Pancreas (tissue), 10 donors: ENCODE measurements around the gene BNIPL. TPM values are rescaled to one million over a fixed set of nuclear protein-coding genes. Genes with fewer than 3 reads are reported as not detected.

Experiments used
- ATAC-seq, 4 donors: fragments of 200-7000 bp; cut with Tn5 transposase; one replicate each; pipeline versions ENCODE4 v1.8.0 to v1.9.1; 2020; ENCODE audit warnings: mild to moderate bottlenecking in 4 of 4, moderate library complexity in 4 of 4
- DNase-seq, 6 donors: peaks; one replicate each; pipeline ENCODE4 v3.0.0-alpha.2; 2020
- FAIRE-seq: peaks from 2 replicates; lab custom pipeline; 2012; peaks lifted over from hg19 to GRCh38; lab: Jason Lieb, UNC
- H3K27ac ChIP-seq, 4 donors: fragments of 200-600 bp; sonication (generic); 1 replicate in 3 of 4; 2 replicates in 1 of 4; pipeline versions ENCODE4 v1.5.0 to v1.8.0; 2020
- H3K27me3 ChIP-seq, 4 donors: fragments of 200-600 bp; one replicate each; pipeline ENCODE4 v1.8.0; 2021
- H3K36me3 ChIP-seq, 3 donors: fragments of 200-600 bp; sonication (generic) in 1 of 3; one replicate each; pipeline versions ENCODE4 v1.5.0 to v1.8.0; 2020 to 2021
- H3K4me1 ChIP-seq, 3 donors: fragments of 200-600 bp; one replicate each; pipeline ENCODE4 v1.8.0; 2021
- H3K4me3 ChIP-seq, 4 donors: fragments of 200-600 bp; sonication (generic) in 2 of 4; one replicate each; pipeline versions ENCODE4 v1.5.0 to v1.8.0; 2020 to 2021
- H3K9me3 ChIP-seq, 4 donors: fragments of 200-600 bp; one replicate each; pipeline ENCODE4 v1.8.0; 2021
- WGBS, 2 donors: extraction: QIAGEN DNeasy Blood & Tissue Kit; methylation state at CpG; one replicate each; pipeline ENCODE4 v1.1.7; 2013; 5-methylcytosine and 5-hydroxymethylcytosine counted together
- intact Hi-C, 3 donors: fragments of 100-400 bp; cut with DNase I; formaldehyde crosslinking; loops; one replicate each; pipeline versions ENCODE4 v1.11.1 to v1.14.2; 2022
- polyA plus RNA-seq, 2 donors: library from polyadenylated mRNA; stranded (reverse); fragments of 200-250 nt; gene quantifications; one replicate each; pipeline ENCODE4 v1.2.3, GENCODE V29; 2013
- total RNA-seq, 6 donors: library from RNA; stranded (reverse); fragmentation: NEBNext Ultra II Directional in 4 of 6; extraction: Animal tissue kit (Norgen Biotek cat#: 25700) in 4 of 6; gene quantifications; one replicate each; pipeline versions ENCODE4 v1.2.1 to v1.2.4, GENCODE V29; 2021 to 2023
- TF ChIP-seq, protein P1 (sequence below), 4 donors: fragments of 200-600 bp; sonication (generic) in 3 of 4; IDR thresholded peaks; one replicate each; pipeline versions ENCODE4 v1.5.0 to v1.8.0; 2021; ENCODE audit warnings: antibody characterized with exemption in 4 of 4
- donor health status: healthy with polysubstance abuse.
- donor health status: DM: no; HTN: no; CAD: no; lungs with moderate emphysema.
- donor health status: DM: no; HTN: no; CAD: no.
- donor health status: control.
- donor health status: control.
- donor health status: Bipolar disorder and iron deficiency.
- donor health status: DM: yes; HTN: yes; CAD: no.
- donor health status: DM: no; HTN: no; CAD: no.
- donor health status: DM: no; HTN: no; CAD: no.
- donor health status: DM: yes; HTN: yes; CAD: no.

Gene BNIPL
- total and polyA plus RNA-seq, 8 donors, result 0.12 to 0.40 (median 0.23) TPM

DNA sequence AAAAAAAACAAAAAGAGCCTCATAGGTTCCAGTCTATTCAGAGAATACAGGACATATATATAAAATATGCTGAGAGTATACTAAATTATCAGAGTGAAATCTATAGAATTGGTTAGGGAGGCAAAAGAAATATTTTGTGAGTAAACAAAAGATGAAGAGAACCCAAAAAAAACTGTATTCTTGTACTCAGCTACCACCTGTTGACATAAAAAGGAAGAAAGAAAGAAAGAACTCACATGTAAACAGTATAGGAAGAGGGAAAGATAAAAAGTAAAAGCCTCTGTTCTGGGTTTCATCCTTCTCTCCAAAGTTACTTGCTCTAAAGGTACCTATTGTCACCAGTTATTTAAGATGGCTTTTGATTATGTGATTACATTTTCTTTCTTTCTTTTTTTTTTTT is 9.9 kb upstream of the BNIPL start:
- H3K36me3 ChIP-seq, result peaks cover 0 to 37% (median 6%) of the 10 kb centered on the region in 3 donors
- H3K9me3 ChIP-seq, result no peaks in the 10 kb centered on the region
- intact Hi-C loops, result loop anchor here in 1 of 3 donors (10.0 kb wide), 1 partner anchor 128 kb away; the partner anchor contains the start of gene TNFAIP8L2
- FAIRE-seq (no peak), ATAC-seq (no peak), DNase-seq (no peak)
- no peaks in the 10 kb centered on the region for H3K4me1 ChIP-seq
- TF ChIP-seq, protein P1, sequence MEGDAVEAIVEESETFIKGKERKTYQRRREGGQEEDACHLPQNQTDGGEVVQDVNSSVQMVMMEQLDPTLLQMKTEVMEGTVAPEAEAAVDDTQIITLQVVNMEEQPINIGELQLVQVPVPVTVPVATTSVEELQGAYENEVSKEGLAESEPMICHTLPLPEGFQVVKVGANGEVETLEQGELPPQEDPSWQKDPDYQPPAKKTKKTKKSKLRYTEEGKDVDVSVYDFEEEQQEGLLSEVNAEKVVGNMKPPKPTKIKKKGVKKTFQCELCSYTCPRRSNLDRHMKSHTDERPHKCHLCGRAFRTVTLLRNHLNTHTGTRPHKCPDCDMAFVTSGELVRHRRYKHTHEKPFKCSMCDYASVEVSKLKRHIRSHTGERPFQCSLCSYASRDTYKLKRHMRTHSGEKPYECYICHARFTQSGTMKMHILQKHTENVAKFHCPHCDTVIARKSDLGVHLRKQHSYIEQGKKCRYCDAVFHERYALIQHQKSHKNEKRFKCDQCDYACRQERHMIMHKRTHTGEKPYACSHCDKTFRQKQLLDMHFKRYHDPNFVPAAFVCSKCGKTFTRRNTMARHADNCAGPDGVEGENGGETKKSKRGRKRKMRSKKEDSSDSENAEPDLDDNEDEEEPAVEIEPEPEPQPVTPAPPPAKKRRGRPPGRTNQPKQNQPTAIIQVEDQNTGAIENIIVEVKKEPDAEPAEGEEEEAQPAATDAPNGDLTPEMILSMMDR (IDR thresholded peaks at IDR 0.05), result no peak
- H3K27me3 ChIP-seq, result no peaks in the 10 kb centered on the region
- H3K4me3 ChIP-seq, result no peak overlapping the region
- no peak overlapping the region for H3K27ac ChIP-seq

- intact Hi-C loops, result no loop called here
- WGBS, 2 donors, result 97% methylated on average over 8 of the region's 8 CpGs
- TF ChIP-seq, protein P1 (IDR thresholded peaks at IDR 0.05), result no peak
- Histone ChIP-seq H3K9me3 (no peaks in the 10 kb centered on the region), H3K36me3 (peaks cover 0 to 34% (median 3%) of the 10 kb centered on the region in 3 donors), H3K4me1 (no peaks in the 10 kb centered on the region), H3K27ac (no peak overlapping the region), H3K4me3 (no peak overlapping the region), H3K27me3 (no peaks in the 10 kb centered on the region)
- ATAC-seq (no peak), FAIRE-seq (no peak), DNase-seq (no peak)
Observed at GRCh38 chr1:151032164-151032563, 4.2 kb upstream of the BNIPL start.

DNA sequence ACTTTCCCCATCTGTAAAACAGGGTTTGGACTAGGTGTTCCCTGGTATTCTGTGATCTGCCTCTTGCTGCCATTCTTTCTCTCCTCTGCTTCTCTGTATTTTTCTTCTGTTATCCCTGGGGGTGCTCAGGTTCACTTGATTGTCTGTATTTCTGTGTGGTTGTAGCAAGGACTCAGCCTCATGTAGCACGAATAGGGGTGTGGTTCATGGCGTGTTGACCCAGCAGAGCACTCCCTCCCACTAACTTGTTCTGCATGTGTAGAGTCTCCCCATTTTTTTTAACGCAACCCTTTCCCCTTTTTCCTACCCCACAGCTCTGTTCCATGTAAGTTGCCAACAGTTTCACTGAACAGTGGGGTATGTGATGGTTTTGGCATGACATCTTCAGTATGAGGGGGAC is 1.2 kb upstream of the BNIPL start:
- no peaks in the 10 kb centered on the region for H3K27me3 ChIP-seq
- DNase-seq, result no peak
- no peak overlapping the region for H3K4me3 ChIP-seq
- intact Hi-C loops, result no loop called here
- H3K27ac ChIP-seq, result no peak overlapping the region
- TF ChIP-seq, protein P1 (IDR thresholded peaks at IDR 0.05), result no peak
- H3K9me3 ChIP-seq, result no peaks in the 10 kb centered on the region
- 90 to 96% methylated on average over 3 of the region's 3 CpGs for WGBS, 2 donors
- FAIRE-seq, result no peak
- ATAC-seq, result no peak
- H3K36me3 ChIP-seq, result peaks cover 0 to 18% (median 3%) of the 10 kb centered on the region in 3 donors
- H3K4me1 ChIP-seq, result no peaks in the 10 kb centered on the region

- H3K27ac ChIP-seq, result no peak overlapping the region
- no peaks in the 10 kb centered on the region for H3K27me3 ChIP-seq
- H3K4me3 ChIP-seq, result no peak overlapping the region
- no peak for DNase-seq
- ATAC-seq, result no peak
- intact Hi-C loops, result no loop called here
- TF ChIP-seq, protein P1 (IDR thresholded peaks at IDR 0.05), result no peak
- H3K4me1 ChIP-seq, result no peaks in the 10 kb centered on the region
- WGBS, 2 donors, result 72 to 77% methylated on average over 6 of the region's 6 CpGs
- H3K36me3 ChIP-seq, result peaks cover 0 to 10% (median 0%) of the 10 kb centered on the region in 3 donors
- FAIRE-seq, result no peak
- no peaks in the 10 kb centered on the region for H3K9me3 ChIP-seq
Observed at GRCh38 chr1:151037032-151037431, 646 bp downstream of the BNIPL start.

DNA sequence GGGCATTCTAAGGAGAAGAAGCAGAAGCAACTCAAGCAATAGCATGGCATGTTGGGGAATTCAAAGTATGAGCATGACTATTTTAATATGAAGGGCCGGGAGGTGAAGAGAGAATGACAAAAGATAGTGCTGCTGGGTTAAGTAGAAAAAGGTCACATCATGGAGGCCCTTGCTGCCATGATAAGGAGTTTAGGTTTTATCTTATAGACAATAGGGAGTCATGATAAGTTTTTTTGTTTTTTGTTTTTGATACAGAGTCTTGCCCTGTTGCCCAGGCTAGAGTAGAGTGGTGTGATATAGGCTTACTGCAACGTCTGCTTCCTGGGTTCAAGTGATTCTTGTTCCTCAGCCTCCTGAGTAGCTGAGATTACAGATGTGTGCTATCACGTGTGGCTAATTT is 3.1 kb downstream of the BNIPL start:
- FAIRE-seq, result no peak
- Histone ChIP-seq H3K27ac (no peak overlapping the region), H3K9me3 (no peaks in the 10 kb centered on the region), H3K27me3 (no peaks in the 10 kb centered on the region), H3K4me3 (no peak overlapping the region), H3K4me1 (no peaks in the 10 kb centered on the region), H3K36me3 (peaks cover 0 to 1% (median 0%) of the 10 kb centered on the region in 3 donors)
- no peak for ATAC-seq
- TF ChIP-seq, protein P1 (IDR thresholded peaks at IDR 0.05), result no peak
- 80 to 87% methylated on average over 3 of the region's 3 CpGs for whole genome bisulfite sequencing, 2 donors
- intact Hi-C loops, result no loop called here
- no peak for DNase-seq
